ENCODE data around the gene SSR3. TPM values are rescaled to one million over a fixed set of nuclear protein-coding genes. Genes with fewer than 3 reads are reported as not detected.
A peak's percentile ranks its signal among the peaks of the same experiment; 100 is the strongest.

The SSR3 gene
- total and polyA plus RNA-seq, 9 of the 15 experiments (the other 6 are each of a cell fraction or from before 2014, with no cell fraction given): 104 to 464 (median 307) TPM

- no peaks in the 10 kb centered on the region for H3K9me3 ChIP-seq (replicated peaks; ENCODE audit: control insufficient read depth, insufficient read depth, low read depth, low read length)
- in situ Hi-C loops (cut with MboI) (no loop called here), intact Hi-C loops (cut with micrococcal nuclease) (no loop called here)
- TF ChIP-seq SPI1 (IDR thresholded peaks at IDR 0.05; ENCODE audit: borderline replicate concordance, low read depth, low read length) (peak; percentile 56; the same call in 1 of the 2 replicates), PCBP2 (IDR thresholded peaks at IDR 0.05; ENCODE audit: low read depth, low read length, poor library complexity, severe bottlenecking) (no peak), IRF1 (CRISPR knock-in tag; IDR thresholded peaks at IDR 0.05; ENCODE audit: borderline replicate concordance) (no peak), TARDBP (IDR thresholded peaks at IDR 0.05) (no peak), SAP30 (IDR thresholded peaks at IDR 0.05; ENCODE audit: borderline replicate concordance, insufficient read depth, low read depth, low read length, poor library complexity, severe bottlenecking) (no peak), CHD1 (IDR thresholded peaks at IDR 0.05; ENCODE audit: low read length) (no peak), KAT2B (IDR thresholded peaks at IDR 0.05; ENCODE audit: low read depth, low read length) (no peak), SRSF1 (IDR thresholded peaks at IDR 0.05; ENCODE audit: low read depth, low read length) (no peak), MEF2D (tag; conservative IDR thresholded peaks at IDR 0.05; ENCODE audit: low read depth) (no peak), ZSCAN32 (CRISPR knock-in tag; IDR thresholded peaks at IDR 0.05) (no peak), CBFA2T3 (IDR thresholded peaks at IDR 0.05) (peak; percentile 37; the same call in 1 of the 2 replicates), HEY1 (CRISPR knock-in tag; IDR thresholded peaks at IDR 0.05; ENCODE audit: borderline replicate concordance) (no peak)
- no peaks in the 10 kb centered on the region for H3K79me2 ChIP-seq (ENCODE audit: control insufficient read depth, insufficient read depth, low read length)
- H2AFZ ChIP-seq (ENCODE audit: low read depth, low read length): no peak overlapping the region
- H3K9ac ChIP-seq (ENCODE audit: insufficient read depth in 1 of 2, low read depth in 2 of 2, low read length in 2 of 2): no peak overlapping the region
- POLR2A ChIA-PET: interaction anchor here (1.1 to 2.4 kb wide), 2 partner anchors 13 to 32 kb away, joined by 3 to 7 read pairs; partner anchors contain the start of gene SSR3
- no peak for FAIRE-seq
- H3K36me3 ChIP-seq (ENCODE audit: control insufficient read depth, insufficient read depth, low read length): no peaks in the 10 kb centered on the region
- H3K4me2 ChIP-seq (ENCODE audit: insufficient read depth, low read length): no peak overlapping the region
- no peaks in the 10 kb centered on the region for H4K20me1 ChIP-seq (replicated peaks; ENCODE audit: control insufficient read depth, insufficient read depth, low read length)
- H3K4me3 ChIP-seq: no peak overlapping the region
- CTCF ChIA-PET (ENCODE audit: low intra/inter-chr PET ratio): no interaction called here
- no peaks in the 10 kb centered on the region for H3K9me1 ChIP-seq (ENCODE audit: control insufficient read depth, insufficient read depth, low read length)
- 57% methylated on average over 5 of the region's 5 CpGs for WGBS (ENCODE audit: insufficient coverage, low coverage, missing lambda C conversion rate)
- peaks cover 0 to 8% of the 10 kb centered on the region in 2 experiments; a peak in 3 of 5 replicates for H3K4me1 ChIP-seq (replicated peaks in 1 of 2; ENCODE audit: control insufficient read depth in 2 of 2, insufficient read depth in 2 of 2, low read length in 2 of 2)
- ATAC-seq: peak; percentile 53; the same call in 2 of the 3 replicates
- BruUV-seq (replicated peaks): no TSS peak
- H3K27ac ChIP-seq (ENCODE audit: extremely low read depth, low read depth, low read length): no peak overlapping the region
- no peak for DNase-seq (ENCODE audit: extremely low read depth in 1 of 4, low spot score in 3 of 4)
- no peaks in the 10 kb centered on the region for H3K27me3 ChIP-seq (ENCODE audit: control insufficient read depth in 2 of 2, insufficient read depth in 2 of 2, low read length in 2 of 2)
Observed at GRCh38 chr3:156586905-156587759, 32.2 kb upstream of the SSR3 start.
